Activated naive CD4-positive, alpha-beta T cell (primary cell): ENCODE measurements around the gene NUDT3.

Experiments used
- DNase-seq, 4 experiments: peaks; one replicate each; lab custom pipeline; 2025; lab: John Stamatoyannopoulos, UW

Gene NUDT3

GRCh38 chr6:34238585-34239499 lies 153.6 kb downstream of the NUDT3 start:
- DNase-seq: no peak

GRCh38 chr6:34237722-34238584 lies 154.5 kb downstream of the NUDT3 start:
- DNase-seq: peak; percentile 39 to 74 (median 55)

- DNase-seq: peak in 1 of 4 experiments; percentile 32
Measured at GRCh38 chr6:34237316-34237721, 155.2 kb downstream of the NUDT3 start.

- peak; percentile 66 to 90 (median 77) for DNase-seq
Measured at GRCh38 chr6:34236443-34237315, 155.8 kb downstream of the NUDT3 start, which contains the start of gene HMGA1. TSS of gene HMGA1 (plus strand) at chr6:34236873. CDS start at chr6:34240781, 3,908 bp downstream.

GRCh38 chr6:34236131-34236442 lies 156.4 kb downstream of the NUDT3 start:
- DNase-seq: peak in 2 of 4 experiments; percentile 45 to 60

- DNase-seq: peak; percentile 36 to 69 (median 62)
Measured at GRCh38 chr6:34235307-34236130, 156.9 kb downstream of the NUDT3 start.

- no peak for DNase-seq
Measured at GRCh38 chr6:34234667-34235306, 157.7 kb downstream of the NUDT3 start.

GRCh38 chr6:34233867-34234266 lies 158.6 kb downstream of the NUDT3 start:
- DNase-seq: no peak

GRCh38 chr6:34232901-34233300 lies 159.6 kb downstream of the NUDT3 start:
- no peak for DNase-seq

GRCh38 chr6:34231566-34232336 lies 160.7 kb downstream of the NUDT3 start:
- DNase-seq: no peak

GRCh38 chr6:34230653-34231371 lies 161.7 kb downstream of the NUDT3 start:
- no peak for DNase-seq

GRCh38 chr6:34229877-34230276 lies 162.6 kb downstream of the NUDT3 start:
- no peak for DNase-seq
